ENCODE results near the gene MAP4K3. TPM values are rescaled to one million over a fixed set of nuclear protein-coding genes. Genes with fewer than 3 reads are reported as not detected.

Gene MAP4K3
- total and polyA plus RNA-seq, 2 donors (not counting 1 experiment from before 2014, with no cell fraction given): 1.3 to 28.3 TPM

- H3K27me3 ChIP-seq (replicated peaks in 1 of 4; ENCODE audit: control extremely low read depth in 1 of 4, control insufficient read depth in 3 of 4, insufficient read depth in 4 of 4, low read length in 3 of 4): no peaks in the 10 kb centered on the region
- peaks cover 3% of the 10 kb centered on the region for H3K27me3 Mint-ChIP-seq
- ChIA-PET CTCF (no interaction called here), POLR2A (no interaction called here)
- no peaks in the 10 kb centered on the region for H3K9me3 Mint-ChIP-seq (ENCODE audit: insufficient read depth)
- H3K79me2 ChIP-seq (ENCODE audit: control insufficient read depth, insufficient read depth, low read length): no peaks in the 10 kb centered on the region
- peaks cover 0 to 2% (median 0%) of the 10 kb centered on the region in 3 donors for H3K9me3 ChIP-seq (ENCODE audit: control extremely low read depth in 1 of 3, control insufficient read depth in 2 of 3, insufficient read depth in 1 of 3, low read length in 2 of 3)
- no peak overlapping the region for H3K4me3 ChIP-seq (ENCODE audit: control extremely low read depth in 1 of 5, extremely low read depth in 1 of 5, insufficient read depth in 1 of 5, low read depth in 2 of 5, low read length in 4 of 5)
- DNase-seq (no peak), ATAC-seq (ENCODE audit: low read depth) (no peak)
- TF ChIP-seq CTCF (IDR thresholded peaks at IDR 0.05): no peak
- TF ChIP-seq EZH2 (IDR thresholded peaks at IDR 0.05; ENCODE audit: borderline replicate concordance, insufficient read depth, low read depth, low read length, poor library complexity, severe bottlenecking): no peak
- WGBS (ENCODE audit: insufficient coverage): no CpG with 5 or more reads among the region's 2 CpGs
- H3K4me3 Mint-ChIP-seq: no peak overlapping the region
- no peak overlapping the region for H3K4me2 ChIP-seq (replicated peaks; ENCODE audit: low read depth, low read length, poor library complexity, severe bottlenecking)
- H3K27ac ChIP-seq (ENCODE audit: low read length in 2 of 2): no peak overlapping the region
- no peak overlapping the region for H2AFZ ChIP-seq (ENCODE audit: insufficient read depth, low read depth, low read length, poor library complexity, severe bottlenecking)
- H3K27ac Mint-ChIP-seq: no peak overlapping the region
- H3K36me3 ChIP-seq (replicated peaks in 1 of 2; ENCODE audit: control extremely low read depth in 1 of 2, control insufficient read depth in 1 of 2, extremely low read depth in 1 of 2, insufficient read depth in 2 of 2, low read length in 1 of 2): no peaks in the 10 kb centered on the region
- intact Hi-C loops (cut with micrococcal nuclease): no loop called here
- H4K20me1 ChIP-seq (ENCODE audit: control insufficient read depth, insufficient read depth, low read length, poor library complexity, severe bottlenecking): no peaks in the 10 kb centered on the region
- peaks cover 25% of the 10 kb centered on the region for H3K4me1 Mint-ChIP-seq
- H3K4me1 ChIP-seq (ENCODE audit: control insufficient read depth in 2 of 2, insufficient read depth in 2 of 2, low read length in 2 of 2): peaks cover 16 to 18% of the 10 kb centered on the region in 2 donors
- no peak overlapping the region for H3K9ac ChIP-seq (ENCODE audit: low read length)
Observed at GRCh38 chr2:39481611-39482010, 44.5 kb upstream of the MAP4K3 start.

GRCh38 chr2:39479696-39480095 lies 42.6 kb upstream of the MAP4K3 start:
- intact Hi-C loops (cut with micrococcal nuclease): loop anchor here (5.0 kb wide), 3 partner anchors 33 to 102 kb away; partner anchors contain the start of gene MAP4K3
- ATAC-seq (ENCODE audit: low read depth): no peak
- no peak overlapping the region for H3K4me3 Mint-ChIP-seq

More at GRCh38 chr2:39479696-39480095, 42.6 kb upstream of the MAP4K3 start:
- Histone ChIP-seq H2AFZ (ENCODE audit: insufficient read depth, low read depth, low read length, poor library complexity, severe bottlenecking) (no peak overlapping the region), H3K27me3 (replicated peaks in 1 of 4; ENCODE audit: control extremely low read depth in 1 of 4, control insufficient read depth in 3 of 4, insufficient read depth in 4 of 4, low read length in 3 of 4) (no peaks in the 10 kb centered on the region), H3K4me1 (ENCODE audit: control insufficient read depth in 2 of 2, insufficient read depth in 2 of 2, low read length in 2 of 2) (peaks cover 25 to 27% of the 10 kb centered on the region in 2 donors), H3K27ac (ENCODE audit: low read length in 2 of 2) (no peak overlapping the region), H3K9ac (ENCODE audit: low read length) (no peak overlapping the region), H3K4me3 (ENCODE audit: control extremely low read depth in 1 of 5, extremely low read depth in 1 of 5, insufficient read depth in 1 of 5, low read depth in 2 of 5, low read length in 4 of 5) (no peak overlapping the region), H3K36me3 (replicated peaks in 1 of 2; ENCODE audit: control extremely low read depth in 1 of 2, control insufficient read depth in 1 of 2, extremely low read depth in 1 of 2, insufficient read depth in 2 of 2, low read length in 1 of 2) (no peaks in the 10 kb centered on the region), H3K9me3 (ENCODE audit: control extremely low read depth in 1 of 3, control insufficient read depth in 2 of 3, insufficient read depth in 1 of 3, low read length in 2 of 3) (no peaks in the 10 kb centered on the region), H3K79me2 (ENCODE audit: control insufficient read depth, insufficient read depth, low read length) (no peaks in the 10 kb centered on the region), H3K4me2 (replicated peaks; ENCODE audit: low read depth, low read length, poor library complexity, severe bottlenecking) (no peak overlapping the region), H4K20me1 (ENCODE audit: control insufficient read depth, insufficient read depth, low read length, poor library complexity, severe bottlenecking) (no peaks in the 10 kb centered on the region)
- CTCF ChIA-PET: no interaction called here
- POLR2A ChIA-PET: no interaction called here
- Mint-ChIP-seq H3K27me3 (no peaks in the 10 kb centered on the region), H3K4me1 (peaks cover 34% of the 10 kb centered on the region), H3K27ac (no peak overlapping the region), H3K9me3 (ENCODE audit: insufficient read depth) (no peaks in the 10 kb centered on the region)
- TF ChIP-seq CTCF (IDR thresholded peaks at IDR 0.05): no peak
- no peak for TF ChIP-seq EZH2 (IDR thresholded peaks at IDR 0.05; ENCODE audit: borderline replicate concordance, insufficient read depth, low read depth, low read length, poor library complexity, severe bottlenecking)
- no peak for DNase-seq
- 90% methylated on average over 2 of the region's 5 CpGs for WGBS (ENCODE audit: insufficient coverage)

All from B cell (primary cell).